ENCODE data around the gene PHEX.

PHEX gene

DNA sequence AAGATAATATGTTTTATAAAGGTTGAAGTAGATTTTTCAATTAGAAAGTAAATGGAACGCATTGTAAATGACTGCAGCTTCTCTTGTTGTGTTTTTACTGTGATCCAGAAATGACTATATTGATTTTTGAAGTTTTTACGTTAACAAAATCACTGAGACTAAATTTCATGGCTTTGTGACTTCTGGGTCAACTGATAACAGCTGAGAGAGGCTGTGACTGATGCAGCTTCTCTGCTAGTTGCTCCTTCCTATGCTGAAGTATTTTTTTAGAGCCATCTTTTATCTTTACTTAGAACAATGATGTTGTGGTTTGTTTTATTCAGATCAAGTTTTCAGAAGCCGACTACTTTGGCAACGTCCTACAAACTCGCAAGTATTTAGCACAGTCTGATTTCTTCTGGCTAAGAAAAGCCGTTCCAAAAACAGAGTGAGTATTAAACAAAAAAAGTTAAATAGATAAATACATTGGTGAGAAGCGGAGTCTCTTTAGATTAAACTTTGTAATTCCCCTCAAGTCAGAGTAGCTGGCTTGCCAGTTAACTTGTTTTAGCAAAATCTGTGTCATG lies 145.9 kb downstream of the PHEX start:
- H3K27ac ChIP-seq (ENCODE audit: low read depth, low read length) = no peak overlapping the region
- H3K36me3 ChIP-seq (ENCODE audit: control insufficient read depth, insufficient read depth, low read length) = no peaks in the 10 kb centered on the region
- H3K9ac ChIP-seq (ENCODE audit: low read depth, low read length) = no peak overlapping the region
- no peaks in the 10 kb centered on the region for H3K27me3 ChIP-seq (ENCODE audit: control insufficient read depth, insufficient read depth, low read length)
- no peaks in the 10 kb centered on the region for H3K9me3 ChIP-seq (ENCODE audit: control insufficient read depth, insufficient read depth, low read length)
- no peak overlapping the region for H3K4me3 ChIP-seq (ENCODE audit: low read depth, low read length)
- H3K4me1 ChIP-seq (ENCODE audit: control insufficient read depth, insufficient read depth, low read length) = no peaks in the 10 kb centered on the region

DNA sequence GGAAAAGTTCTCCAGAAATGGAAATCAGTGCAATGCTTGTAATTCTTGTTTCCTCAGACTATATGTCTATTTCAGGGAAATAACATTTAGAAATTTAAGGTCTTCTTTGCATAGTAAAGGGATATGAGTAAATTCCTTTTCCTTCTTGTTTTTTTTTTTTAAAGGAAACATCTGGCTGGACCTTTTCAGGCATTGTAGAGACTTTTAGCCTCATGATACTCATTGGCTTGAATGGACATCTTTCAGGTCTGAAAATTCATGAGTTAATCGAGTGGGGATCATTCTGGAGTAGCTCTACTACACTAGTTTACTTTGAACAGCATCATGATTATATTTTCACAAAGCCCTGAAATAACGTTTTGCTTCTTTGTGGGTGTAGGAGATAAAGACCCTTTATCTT lies 152.0 kb downstream of the PHEX start:
- no peaks in the 10 kb centered on the region for H3K27me3 ChIP-seq (ENCODE audit: control insufficient read depth, insufficient read depth, low read length)
- H3K4me3 ChIP-seq (ENCODE audit: low read depth, low read length) = no peak overlapping the region
- no peaks in the 10 kb centered on the region for H3K36me3 ChIP-seq (ENCODE audit: control insufficient read depth, insufficient read depth, low read length)
- no peaks in the 10 kb centered on the region for H3K9me3 ChIP-seq (ENCODE audit: control insufficient read depth, insufficient read depth, low read length)
- H3K27ac ChIP-seq (ENCODE audit: low read depth, low read length) = no peak overlapping the region
- peaks cover 6% of the 10 kb centered on the region; the same call in 1 of the 2 replicates for H3K4me1 ChIP-seq (ENCODE audit: control insufficient read depth, insufficient read depth, low read length)
- no peak overlapping the region for H3K9ac ChIP-seq (ENCODE audit: low read depth, low read length)

- H3K9ac ChIP-seq (ENCODE audit: low read depth, low read length) = no peak overlapping the region
- no peaks in the 10 kb centered on the region for H3K9me3 ChIP-seq (ENCODE audit: control insufficient read depth, insufficient read depth, low read length)
- no peaks in the 10 kb centered on the region for H3K27me3 ChIP-seq (ENCODE audit: control insufficient read depth, insufficient read depth, low read length)
- no peaks in the 10 kb centered on the region for H3K36me3 ChIP-seq (ENCODE audit: control insufficient read depth, insufficient read depth, low read length)
- no peak overlapping the region for H3K27ac ChIP-seq (ENCODE audit: low read depth, low read length)
- H3K4me1 ChIP-seq (ENCODE audit: control insufficient read depth, insufficient read depth, low read length) = peaks cover 6% of the 10 kb centered on the region; the same call in 1 of the 2 replicates
- no peak overlapping the region for H3K4me3 ChIP-seq (ENCODE audit: low read depth, low read length)
Observed at GRCh38 chrX:22186165-22186564, 154.0 kb downstream of the PHEX start.

GRCh38 chrX:22192419-22193060 lies 160.4 kb downstream of the PHEX start:
- H3K27ac ChIP-seq (ENCODE audit: low read depth, low read length) = no peak overlapping the region
- H3K9ac ChIP-seq (ENCODE audit: low read depth, low read length) = no peak overlapping the region
- no peak overlapping the region for H3K4me3 ChIP-seq (ENCODE audit: low read depth, low read length)
- no peaks in the 10 kb centered on the region for H3K36me3 ChIP-seq (ENCODE audit: control insufficient read depth, insufficient read depth, low read length)
- no peaks in the 10 kb centered on the region for H3K27me3 ChIP-seq (ENCODE audit: control insufficient read depth, insufficient read depth, low read length)
- no peaks in the 10 kb centered on the region for H3K9me3 ChIP-seq (ENCODE audit: control insufficient read depth, insufficient read depth, low read length)
- H3K4me1 ChIP-seq (ENCODE audit: control insufficient read depth, insufficient read depth, low read length) = no peaks in the 10 kb centered on the region

- Histone ChIP-seq H3K27ac (ENCODE audit: low read depth, low read length) (no peak overlapping the region), H3K9me3 (ENCODE audit: control insufficient read depth, insufficient read depth, low read length) (no peaks in the 10 kb centered on the region), H3K27me3 (ENCODE audit: control insufficient read depth, insufficient read depth, low read length) (no peaks in the 10 kb centered on the region), H3K4me1 (ENCODE audit: control insufficient read depth, insufficient read depth, low read length) (no peaks in the 10 kb centered on the region), H3K36me3 (ENCODE audit: control insufficient read depth, insufficient read depth, low read length) (no peaks in the 10 kb centered on the region), H3K9ac (ENCODE audit: low read depth, low read length) (no peak overlapping the region), H3K4me3 (ENCODE audit: low read depth, low read length) (no peak overlapping the region)
Observed at GRCh38 chrX:22193851-22194659, 161.9 kb downstream of the PHEX start.

DNA sequence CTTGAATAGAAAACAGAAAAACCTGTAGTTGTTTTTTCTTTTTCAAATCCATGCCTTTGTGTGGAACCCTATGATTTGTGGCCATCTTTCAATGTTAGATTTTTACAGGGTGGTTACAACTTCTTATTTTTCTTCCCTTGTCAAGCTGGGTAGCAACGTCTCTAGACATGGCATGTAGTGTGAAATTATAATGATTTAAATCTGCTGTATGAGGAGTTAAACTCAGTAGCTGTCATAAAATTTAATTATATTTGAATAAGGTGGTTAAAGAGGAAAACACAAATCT lies 162.5 kb downstream of the PHEX start:
- H3K4me1 ChIP-seq (ENCODE audit: control insufficient read depth, insufficient read depth, low read length) = no peaks in the 10 kb centered on the region
- no peaks in the 10 kb centered on the region for H3K36me3 ChIP-seq (ENCODE audit: control insufficient read depth, insufficient read depth, low read length)
- no peak overlapping the region for H3K9ac ChIP-seq (ENCODE audit: low read depth, low read length)
- H3K27ac ChIP-seq (ENCODE audit: low read depth, low read length) = no peak overlapping the region
- no peaks in the 10 kb centered on the region for H3K27me3 ChIP-seq (ENCODE audit: control insufficient read depth, insufficient read depth, low read length)
- H3K4me3 ChIP-seq (ENCODE audit: low read depth, low read length) = no peak overlapping the region
- H3K9me3 ChIP-seq (ENCODE audit: control insufficient read depth, insufficient read depth, low read length) = no peaks in the 10 kb centered on the region

DNA sequence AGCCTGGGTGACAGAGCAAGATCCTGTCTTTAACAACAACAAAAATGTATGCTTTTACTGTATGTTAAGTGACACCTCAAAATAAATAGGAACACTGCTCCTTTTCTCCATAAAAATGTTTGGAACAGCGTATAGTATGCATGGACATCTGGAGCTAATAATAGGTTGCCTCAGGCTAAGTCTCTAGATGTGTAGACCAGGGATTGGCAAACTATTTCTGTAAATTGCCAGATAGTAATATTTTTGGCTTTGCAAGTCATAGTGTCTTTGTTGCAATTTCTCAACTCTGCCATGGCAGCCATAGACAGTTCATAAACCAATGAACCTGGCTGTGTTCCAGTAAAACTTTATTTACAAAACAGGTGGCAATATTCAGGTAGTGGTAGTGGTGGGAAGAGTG lies 164.0 kb downstream of the PHEX start:
- Histone ChIP-seq H3K9ac (ENCODE audit: low read depth, low read length) (no peak overlapping the region), H3K4me1 (ENCODE audit: control insufficient read depth, insufficient read depth, low read length) (no peaks in the 10 kb centered on the region), H3K36me3 (ENCODE audit: control insufficient read depth, insufficient read depth, low read length) (no peaks in the 10 kb centered on the region), H3K27ac (ENCODE audit: low read depth, low read length) (no peak overlapping the region), H3K9me3 (ENCODE audit: control insufficient read depth, insufficient read depth, low read length) (no peaks in the 10 kb centered on the region), H3K4me3 (ENCODE audit: low read depth, low read length) (no peak overlapping the region), H3K27me3 (ENCODE audit: control insufficient read depth, insufficient read depth, low read length) (no peaks in the 10 kb centered on the region)

DNA sequence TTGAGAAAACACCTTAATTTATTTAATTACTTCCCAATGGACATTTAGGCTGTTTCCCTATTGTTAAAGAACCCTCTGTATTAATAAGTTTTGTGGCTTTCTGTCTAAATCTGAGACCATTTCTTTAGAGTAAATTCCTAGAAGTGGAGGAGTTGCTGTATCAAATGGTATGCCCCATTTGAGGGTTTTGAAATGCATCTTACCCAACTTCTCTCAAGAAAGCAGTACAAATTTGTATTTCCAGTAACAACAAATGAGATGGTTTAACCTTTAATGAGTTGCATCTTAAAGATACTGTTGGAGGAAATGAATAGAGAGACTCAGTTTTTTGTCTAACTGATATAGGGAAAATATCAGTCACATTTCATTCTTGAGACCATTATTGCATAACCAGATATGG lies 170.1 kb downstream of the PHEX start:
- no peaks in the 10 kb centered on the region for H3K36me3 ChIP-seq (ENCODE audit: control insufficient read depth, insufficient read depth, low read length)
- H3K4me3 ChIP-seq (ENCODE audit: low read depth, low read length) = no peak overlapping the region
- H3K9ac ChIP-seq (ENCODE audit: low read depth, low read length) = no peak overlapping the region
- H3K27ac ChIP-seq (ENCODE audit: low read depth, low read length) = no peak overlapping the region
- H3K9me3 ChIP-seq (ENCODE audit: control insufficient read depth, insufficient read depth, low read length) = no peaks in the 10 kb centered on the region
- no peaks in the 10 kb centered on the region for H3K27me3 ChIP-seq (ENCODE audit: control insufficient read depth, insufficient read depth, low read length)
- no peaks in the 10 kb centered on the region for H3K4me1 ChIP-seq (ENCODE audit: control insufficient read depth, insufficient read depth, low read length)

GRCh38 chrX:22203186-22203585 lies 171.1 kb downstream of the PHEX start:
- Histone ChIP-seq H3K4me1 (ENCODE audit: control insufficient read depth, insufficient read depth, low read length) (no peaks in the 10 kb centered on the region), H3K27ac (ENCODE audit: low read depth, low read length) (no peak overlapping the region), H3K27me3 (ENCODE audit: control insufficient read depth, insufficient read depth, low read length) (no peaks in the 10 kb centered on the region), H3K9ac (ENCODE audit: low read depth, low read length) (no peak overlapping the region), H3K9me3 (ENCODE audit: control insufficient read depth, insufficient read depth, low read length) (no peaks in the 10 kb centered on the region), H3K4me3 (ENCODE audit: low read depth, low read length) (no peak overlapping the region), H3K36me3 (ENCODE audit: control insufficient read depth, insufficient read depth, low read length) (no peaks in the 10 kb centered on the region)

GRCh38 chrX:22206781-22207180 lies 174.7 kb downstream of the PHEX start:
- Histone ChIP-seq H3K36me3 (ENCODE audit: control insufficient read depth, insufficient read depth, low read length) (no peaks in the 10 kb centered on the region), H3K4me1 (ENCODE audit: control insufficient read depth, insufficient read depth, low read length) (no peaks in the 10 kb centered on the region), H3K27ac (ENCODE audit: low read depth, low read length) (no peak overlapping the region), H3K9me3 (ENCODE audit: control insufficient read depth, insufficient read depth, low read length) (no peaks in the 10 kb centered on the region), H3K4me3 (ENCODE audit: low read depth, low read length) (no peak overlapping the region), H3K9ac (ENCODE audit: low read depth, low read length) (no peak overlapping the region), H3K27me3 (ENCODE audit: control insufficient read depth, insufficient read depth, low read length) (no peaks in the 10 kb centered on the region; the same call in 1 of the 2 replicates)

DNA sequence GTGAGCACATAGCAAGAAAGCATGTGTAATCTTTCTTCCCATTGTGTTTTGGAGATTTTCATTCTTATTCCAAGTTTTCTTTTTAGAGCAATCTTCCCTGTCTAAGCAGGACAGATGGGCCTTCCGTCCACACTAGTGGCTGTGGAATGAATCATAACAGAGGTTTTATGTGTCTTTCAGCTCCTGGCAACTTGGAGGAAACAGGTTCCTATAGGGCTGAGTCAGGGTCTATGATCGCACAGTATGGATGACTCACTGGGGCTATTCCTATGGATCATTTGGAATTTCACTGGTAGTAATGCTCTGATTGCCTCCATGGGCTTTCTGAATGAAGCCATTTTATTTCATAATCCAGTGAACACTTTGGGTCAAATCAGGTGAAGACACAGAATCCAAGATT lies 188.8 kb downstream of the PHEX start:
- H3K4me1 ChIP-seq (ENCODE audit: control insufficient read depth, insufficient read depth, low read length) = peaks cover 11% of the 10 kb centered on the region
- H3K9ac ChIP-seq (ENCODE audit: low read depth, low read length) = no peak overlapping the region
- H3K27ac ChIP-seq (ENCODE audit: low read depth, low read length) = no peak overlapping the region

More for the DNA sequence above, 188.8 kb downstream of the PHEX start:
- H3K36me3 ChIP-seq (ENCODE audit: control insufficient read depth, insufficient read depth, low read length) = no peaks in the 10 kb centered on the region
- no peaks in the 10 kb centered on the region for H3K27me3 ChIP-seq (ENCODE audit: control insufficient read depth, insufficient read depth, low read length)
- H3K4me3 ChIP-seq (ENCODE audit: low read depth, low read length) = no peak overlapping the region
- H3K9me3 ChIP-seq (ENCODE audit: control insufficient read depth, insufficient read depth, low read length) = no peaks in the 10 kb centered on the region
